Mucosa of stomach (tissue), 1 donor: Measurements from ENCODE around the gene ITGA3.

Experiments used
- H3K27me3 ChIP-seq: one replicate; pipeline ENCODE4 v1.7.0; 2013; ENCODE audit warnings: mild to moderate bottlenecking, low read length; ENCODE audit not compliant: control insufficient read depth, insufficient read depth
- H3K36me3 ChIP-seq: one replicate; pipeline ENCODE4 v1.7.0; 2013; ENCODE audit warnings: low read length; ENCODE audit not compliant: control insufficient read depth, insufficient read depth
- H3K4me1 ChIP-seq: one replicate; pipeline ENCODE4 v1.7.0; 2013; ENCODE audit warnings: mild to moderate bottlenecking, low read length; ENCODE audit not compliant: control insufficient read depth, insufficient read depth
- H3K4me3 ChIP-seq: one replicate; pipeline ENCODE4 v1.7.0; 2013; ENCODE audit warnings: low read length
- H3K9ac ChIP-seq: one replicate; pipeline ENCODE4 v1.7.0; 2013; ENCODE audit warnings: mild to moderate bottlenecking, low read length, moderate library complexity
- H3K9me3 ChIP-seq: one replicate; pipeline ENCODE4 v1.7.0; 2013; ENCODE audit warnings: mild to moderate bottlenecking, low read length, moderate library complexity; ENCODE audit not compliant: control insufficient read depth
- donor health status: Pancreatic carcinoma.

The ITGA3 gene

GRCh38 chr17:50080827-50081226 lies 24.9 kb downstream of the ITGA3 start:
- H3K36me3 ChIP-seq = peaks cover 40% of the 10 kb centered on the region

GRCh38 chr17:50081757-50082156 lies 25.8 kb downstream of the ITGA3 start:
- Histone ChIP-seq H3K4me1 (peaks cover 12% of the 10 kb centered on the region), H3K9me3 (no peaks in the 10 kb centered on the region), H3K27me3 (no peaks in the 10 kb centered on the region), H3K9ac (no peak overlapping the region), H3K4me3 (no peak overlapping the region), H3K36me3 (peaks cover 40% of the 10 kb centered on the region)

More at GRCh38 chr17:50080827-50081226, 24.9 kb downstream of the ITGA3 start:
- Histone ChIP-seq H3K4me1 (peaks cover 12% of the 10 kb centered on the region), H3K9ac (no peak overlapping the region), H3K27me3 (no peaks in the 10 kb centered on the region), H3K9me3 (no peaks in the 10 kb centered on the region), H3K4me3 (no peak overlapping the region)

- no peak overlapping the region for H3K4me3 ChIP-seq
- no peaks in the 10 kb centered on the region for H3K27me3 ChIP-seq
- H3K36me3 ChIP-seq = peaks cover 17% of the 10 kb centered on the region
- no peaks in the 10 kb centered on the region for H3K4me1 ChIP-seq
- H3K9ac ChIP-seq = no peak overlapping the region
- H3K9me3 ChIP-seq = no peaks in the 10 kb centered on the region
Measured at GRCh38 chr17:50087246-50087911, 31.5 kb downstream of the ITGA3 start.

- no peak overlapping the region for H3K4me3 ChIP-seq
- no peaks in the 10 kb centered on the region for H3K9me3 ChIP-seq
- no peaks in the 10 kb centered on the region for H3K27me3 ChIP-seq
- H3K4me1 ChIP-seq = no peaks in the 10 kb centered on the region
- H3K36me3 ChIP-seq = peaks cover 11% of the 10 kb centered on the region
- no peak overlapping the region for H3K9ac ChIP-seq
Measured at GRCh38 chr17:50087912-50088405, 32.0 kb downstream of the ITGA3 start.

- Histone ChIP-seq H3K4me3 (no peak overlapping the region), H3K36me3 (peaks cover 10% of the 10 kb centered on the region)
Measured at GRCh38 chr17:50088952-50089825, 33.3 kb downstream of the ITGA3 start.

GRCh38 chr17:50090071-50090470 lies 34.2 kb downstream of the ITGA3 start:
- Histone ChIP-seq H3K9ac (no peak overlapping the region), H3K36me3 (peaks cover 10% of the 10 kb centered on the region), H3K4me3 (no peak overlapping the region), H3K9me3 (no peaks in the 10 kb centered on the region), H3K4me1 (no peaks in the 10 kb centered on the region), H3K27me3 (no peaks in the 10 kb centered on the region)

More at GRCh38 chr17:50088952-50089825, 33.3 kb downstream of the ITGA3 start:
- H3K27me3 ChIP-seq = no peaks in the 10 kb centered on the region
- no peaks in the 10 kb centered on the region for H3K4me1 ChIP-seq
- no peaks in the 10 kb centered on the region for H3K9me3 ChIP-seq
- H3K9ac ChIP-seq = no peak overlapping the region

GRCh38 chr17:50090971-50091917 lies 35.3 kb downstream of the ITGA3 start:
- Histone ChIP-seq H3K27me3 (no peaks in the 10 kb centered on the region), H3K4me3 (no peak overlapping the region), H3K36me3 (peaks cover 10% of the 10 kb centered on the region), H3K9me3 (no peaks in the 10 kb centered on the region), H3K9ac (no peak overlapping the region), H3K4me1 (peaks cover 7% of the 10 kb centered on the region)

- Histone ChIP-seq H3K27me3 (no peaks in the 10 kb centered on the region), H3K36me3 (peaks cover 10% of the 10 kb centered on the region), H3K4me1 (peaks cover 13% of the 10 kb centered on the region), H3K9me3 (no peaks in the 10 kb centered on the region), H3K9ac (no peak overlapping the region), H3K4me3 (no peak overlapping the region)
Measured at GRCh38 chr17:50091918-50092285, 36.0 kb downstream of the ITGA3 start.

- H3K9me3 ChIP-seq = no peaks in the 10 kb centered on the region
- H3K36me3 ChIP-seq = peaks cover 5% of the 10 kb centered on the region
- H3K9ac ChIP-seq = no peak overlapping the region
- H3K27me3 ChIP-seq = no peaks in the 10 kb centered on the region
- H3K4me3 ChIP-seq = no peak overlapping the region
- peaks cover 13% of the 10 kb centered on the region for H3K4me1 ChIP-seq
Measured at GRCh38 chr17:50093246-50093645, 37.3 kb downstream of the ITGA3 start.

- Histone ChIP-seq H3K4me3 (no peak overlapping the region), H3K27me3 (no peaks in the 10 kb centered on the region), H3K4me1 (peaks cover 13% of the 10 kb centered on the region), H3K36me3 (peaks cover 5% of the 10 kb centered on the region), H3K9me3 (no peaks in the 10 kb centered on the region), H3K9ac (no peak overlapping the region)
Measured at GRCh38 chr17:50093807-50094206, 37.9 kb downstream of the ITGA3 start.

- Histone ChIP-seq H3K27me3 (no peaks in the 10 kb centered on the region), H3K36me3 (peaks cover 5% of the 10 kb centered on the region), H3K4me3 (peak overlapping the region; percentile 84), H3K4me1 (peaks cover 13% of the 10 kb centered on the region), H3K9ac (peak overlapping the region; percentile 61), H3K9me3 (no peaks in the 10 kb centered on the region)
Measured at GRCh38 chr17:50094243-50094752, 38.4 kb downstream of the ITGA3 start.
